ENCODE data around the gene ADAP2.

DNA sequence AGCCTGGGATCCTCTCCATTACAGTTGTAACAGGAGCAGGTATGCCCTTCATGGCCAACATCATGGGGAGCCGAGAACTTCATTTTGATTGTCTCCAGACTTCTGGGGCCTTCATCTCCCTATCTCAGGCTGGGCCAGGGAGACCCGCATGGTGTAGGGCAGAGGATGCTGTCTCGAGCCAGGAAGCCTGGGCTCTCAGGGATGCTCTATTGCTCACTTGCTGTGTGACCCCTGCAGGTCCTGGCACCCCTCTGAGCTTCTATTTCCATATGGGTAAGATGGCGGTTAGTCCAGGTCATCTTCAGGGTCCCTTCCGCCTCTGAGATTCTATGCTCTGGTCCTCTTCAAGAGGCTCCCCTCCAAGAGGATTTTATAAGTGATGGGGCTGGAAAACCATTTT is 28.4 kb downstream of the ADAP2 start:
- TF ChIP-seq POLR2A (IDR thresholded peaks at IDR 0.05; ENCODE audit: low read depth, low read length) = no peak
- no peak for TF ChIP-seq TAF1 (IDR thresholded peaks at IDR 0.05; ENCODE audit: low read depth, low read length)
